NCI-H446 treated with DMSO at 0.1 percent for 48 hours (cell line): ENCODE measurements around the gene ARHGAP15.

Experiments used
- DNase-seq: peaks from one replicate; lab custom pipeline; 2025; lab: John Stamatoyannopoulos, UW

ARHGAP15 gene

DNA sequence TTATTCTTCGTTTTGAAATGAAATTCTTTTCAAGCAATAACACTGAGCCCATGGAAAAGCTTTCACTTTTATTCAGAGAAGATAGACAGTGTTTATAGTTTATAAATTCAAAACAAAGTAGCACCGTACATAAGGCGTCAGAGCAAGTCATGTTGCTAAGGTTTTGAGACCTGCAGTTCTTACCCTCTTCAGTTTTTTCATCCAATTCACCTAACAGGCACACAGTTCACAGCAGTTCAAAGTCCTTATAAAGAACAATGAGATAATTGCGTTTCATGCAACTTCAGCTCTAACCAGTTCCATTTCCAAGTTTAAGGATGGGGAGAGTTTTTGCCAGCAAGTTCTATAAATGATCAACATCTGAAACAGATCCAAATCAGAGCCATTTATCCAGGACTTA, 96.7 kb downstream of the ARHGAP15 start:
- no peak for DNase-seq

DNA sequence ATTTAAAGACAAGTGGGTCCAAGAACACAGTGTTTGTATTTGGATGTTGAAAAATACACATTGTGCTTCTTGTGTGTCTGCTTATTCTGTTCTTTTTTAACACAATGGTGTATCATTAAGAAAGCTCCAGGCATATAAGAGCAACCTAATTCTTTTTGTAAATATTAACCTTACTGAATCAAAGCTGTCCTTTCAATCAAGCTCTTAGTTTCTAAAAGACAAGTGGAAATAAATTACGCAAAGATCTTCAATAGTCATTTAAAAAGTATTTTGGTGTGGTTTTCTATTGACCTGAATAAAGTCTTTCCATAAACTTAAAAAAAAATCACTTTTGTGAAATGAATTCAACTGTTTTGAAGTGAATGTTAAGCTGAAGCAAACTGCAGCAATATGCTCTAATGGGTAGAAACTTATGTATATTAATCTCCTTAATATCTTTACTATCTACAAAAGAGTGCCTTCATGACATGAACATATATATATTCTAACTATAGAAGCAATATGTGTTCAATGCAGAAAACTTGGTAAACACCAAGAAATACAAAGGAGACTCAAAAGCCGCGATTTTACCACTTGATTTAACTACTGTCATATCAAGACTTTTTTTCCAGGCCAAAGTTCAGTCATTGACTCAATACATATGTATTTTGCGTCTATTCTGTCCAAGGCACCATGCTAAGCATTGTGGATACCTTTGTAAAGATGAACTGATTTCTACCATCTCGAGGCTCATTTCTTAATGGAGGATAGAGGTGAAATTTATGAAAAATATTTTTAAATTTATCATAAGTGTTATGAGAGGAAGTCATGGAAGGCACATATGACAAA, 97.7 kb downstream of the ARHGAP15 start:
- DNase-seq = no peak

DNA sequence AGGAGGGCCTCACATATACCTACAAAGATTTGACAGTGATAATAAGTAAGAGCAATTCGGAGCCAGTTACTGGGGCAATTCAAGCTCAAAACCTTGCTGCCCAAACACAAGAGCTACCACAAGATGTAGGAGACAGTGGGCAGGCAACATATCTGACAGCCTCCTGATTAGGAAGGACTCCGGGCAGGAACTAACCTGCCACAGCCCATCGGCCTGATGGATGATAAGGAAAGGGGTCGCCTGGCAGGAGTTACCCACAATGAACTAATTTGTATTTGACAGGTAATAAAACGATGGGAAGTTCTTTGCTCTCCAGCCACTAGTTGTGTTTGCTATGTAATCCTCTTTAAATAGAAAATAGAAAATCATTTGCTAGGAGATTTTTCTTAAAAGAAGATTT, 100.2 kb downstream of the ARHGAP15 start:
- no peak for DNase-seq

DNA sequence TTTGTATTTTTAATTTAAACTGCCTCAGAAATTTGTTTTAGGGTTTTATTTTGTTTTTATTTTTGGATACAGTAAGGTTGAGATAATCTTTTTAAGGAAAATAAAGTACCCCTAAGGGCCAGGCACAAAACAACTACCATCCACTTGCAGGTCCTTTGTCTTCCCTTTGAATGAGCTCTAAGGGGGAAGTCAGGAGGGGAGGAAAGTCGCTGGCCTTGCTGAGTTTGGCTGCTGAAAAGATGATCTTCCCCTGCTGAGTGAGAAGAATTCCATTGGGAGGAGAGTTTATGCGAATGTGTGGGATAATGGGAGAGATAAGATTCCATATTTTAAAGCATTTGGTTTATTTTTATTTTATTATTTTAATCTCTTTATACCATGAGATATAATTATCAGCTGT, 100.7 kb downstream of the ARHGAP15 start:
- DNase-seq = no peak

DNA sequence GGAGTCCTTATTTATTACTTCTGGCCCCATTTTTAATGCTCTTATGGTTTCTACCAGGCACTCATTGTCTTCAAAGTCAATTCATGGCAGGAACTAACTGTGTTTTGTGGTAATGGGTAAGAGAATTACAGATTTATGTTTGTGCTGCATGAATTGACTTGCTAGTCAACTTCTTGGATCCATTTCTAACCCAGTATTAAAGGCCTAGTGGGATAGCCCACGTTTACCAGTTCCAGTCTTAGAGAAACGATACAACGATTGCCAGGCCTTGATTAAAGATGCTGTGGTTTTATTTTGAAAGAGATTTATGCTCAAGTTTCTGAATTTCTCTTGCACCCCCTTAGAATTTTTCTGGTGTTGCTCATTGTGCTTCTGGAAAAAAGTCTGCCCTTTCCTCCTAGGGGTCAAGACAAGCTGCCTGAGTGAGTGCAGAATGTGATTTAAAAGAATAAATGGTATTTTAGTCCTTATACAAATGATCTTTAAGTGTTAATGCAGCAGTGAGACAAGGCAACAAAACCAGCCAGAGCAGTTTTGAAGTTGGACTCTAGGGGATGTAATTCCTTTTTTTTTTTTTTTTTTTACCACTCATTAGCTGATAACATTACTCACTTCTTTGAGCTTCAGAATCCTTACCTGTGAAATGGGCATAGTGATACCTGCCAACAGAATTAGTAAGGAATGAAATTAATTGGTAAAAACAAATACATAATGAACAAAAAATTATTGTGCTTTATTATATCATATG, 101.5 kb downstream of the ARHGAP15 start:
- DNase-seq = no peak

DNA sequence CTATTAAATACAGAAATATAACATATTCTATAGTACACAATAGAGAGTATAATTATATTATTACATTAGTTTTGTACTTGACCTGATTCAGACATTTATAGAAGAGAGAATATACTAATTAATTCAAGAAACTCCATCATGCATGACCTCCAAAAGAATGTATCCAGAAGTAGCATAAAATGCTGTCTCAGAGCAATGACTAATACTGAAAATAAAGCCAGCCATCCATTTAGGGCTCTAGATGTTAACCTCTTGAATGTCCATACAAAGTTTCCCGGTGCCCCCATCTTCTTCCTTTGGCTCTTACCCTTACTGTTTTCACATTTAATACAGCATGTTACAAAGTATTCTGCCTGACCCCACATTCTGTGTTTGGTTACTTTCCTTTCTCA, 102.0 kb downstream of the ARHGAP15 start:
- no peak for DNase-seq

DNA sequence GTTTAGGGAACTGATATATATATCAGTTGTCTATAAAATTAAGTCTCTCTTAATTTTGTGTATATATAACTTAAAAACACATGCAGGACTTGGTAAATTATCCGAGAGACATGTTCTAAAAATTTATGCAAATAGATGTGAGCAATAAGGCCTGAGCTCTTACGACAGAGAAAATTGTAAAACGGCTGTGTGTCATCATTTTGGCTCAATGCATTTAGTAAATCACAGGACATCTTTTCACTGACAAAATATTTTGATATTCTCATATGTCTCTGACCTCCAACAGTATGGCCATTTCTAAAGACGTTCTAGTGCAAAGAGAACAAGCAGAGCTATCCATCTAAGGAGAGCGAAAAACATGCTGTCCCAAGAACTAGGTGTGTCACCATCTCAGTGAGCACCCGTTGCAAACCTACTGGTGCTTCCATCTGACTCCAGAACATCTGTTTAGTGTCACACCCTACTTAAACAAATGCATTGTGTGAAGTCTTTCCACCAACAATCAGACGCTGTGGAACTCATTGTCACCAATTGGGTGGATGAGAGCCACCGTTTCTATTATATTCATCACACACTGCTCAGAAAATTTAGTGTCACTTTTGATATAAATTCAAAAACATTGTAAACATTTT, 108.0 kb downstream of the ARHGAP15 start:
- DNase-seq = no peak

DNA sequence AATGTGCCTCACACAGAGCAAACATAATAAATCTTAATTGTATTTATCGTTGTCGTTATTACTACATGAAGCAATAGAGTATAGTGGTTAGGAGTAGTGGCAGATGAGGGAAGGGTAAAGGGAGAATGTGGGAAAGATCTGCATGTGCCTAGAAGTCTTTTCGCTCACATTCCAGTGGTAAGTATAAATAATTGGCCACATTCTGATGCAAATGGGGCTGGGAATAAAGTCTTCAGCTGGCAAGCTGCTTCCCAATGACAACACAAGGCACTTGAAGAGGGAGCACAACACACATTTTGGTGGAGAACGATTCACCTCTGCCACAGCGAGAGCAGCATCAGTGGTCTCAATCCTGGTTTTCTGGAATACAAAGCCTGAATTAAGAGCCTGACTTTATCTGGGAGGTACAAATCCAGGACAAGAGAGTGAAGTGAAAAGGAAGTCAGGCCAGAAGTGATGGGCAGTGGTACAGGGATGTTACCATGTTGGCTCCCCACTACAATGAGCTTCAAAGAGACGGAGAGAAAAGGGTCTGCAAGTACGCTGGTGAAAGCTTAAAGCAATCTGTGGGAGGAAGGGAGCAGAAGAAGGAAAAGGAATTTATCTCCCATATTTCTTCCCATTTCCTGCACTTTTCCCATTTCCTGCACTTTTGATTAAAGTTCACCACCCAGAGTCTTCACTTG, 112.3 kb downstream of the ARHGAP15 start:
- DNase-seq = no peak

DNA sequence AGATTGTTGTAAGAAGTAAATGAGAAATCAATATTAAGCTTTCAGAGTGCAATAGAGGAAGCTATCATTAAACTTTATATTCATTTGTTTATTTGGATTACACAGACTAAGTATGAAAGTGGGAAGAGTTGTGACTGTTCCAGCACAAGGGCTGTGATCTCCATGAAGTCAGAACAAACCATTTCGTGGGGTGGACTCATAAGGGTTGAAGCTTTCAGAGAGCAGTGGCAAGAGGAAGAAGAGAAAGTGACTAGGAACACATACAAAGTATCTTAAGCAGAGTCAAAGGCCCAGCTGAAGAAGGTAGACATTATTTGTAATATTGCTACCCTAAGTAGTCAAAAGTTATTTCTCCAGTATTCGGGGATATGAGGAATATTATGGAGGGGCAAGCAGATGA, 117.0 kb downstream of the ARHGAP15 start:
- DNase-seq = no peak

DNA sequence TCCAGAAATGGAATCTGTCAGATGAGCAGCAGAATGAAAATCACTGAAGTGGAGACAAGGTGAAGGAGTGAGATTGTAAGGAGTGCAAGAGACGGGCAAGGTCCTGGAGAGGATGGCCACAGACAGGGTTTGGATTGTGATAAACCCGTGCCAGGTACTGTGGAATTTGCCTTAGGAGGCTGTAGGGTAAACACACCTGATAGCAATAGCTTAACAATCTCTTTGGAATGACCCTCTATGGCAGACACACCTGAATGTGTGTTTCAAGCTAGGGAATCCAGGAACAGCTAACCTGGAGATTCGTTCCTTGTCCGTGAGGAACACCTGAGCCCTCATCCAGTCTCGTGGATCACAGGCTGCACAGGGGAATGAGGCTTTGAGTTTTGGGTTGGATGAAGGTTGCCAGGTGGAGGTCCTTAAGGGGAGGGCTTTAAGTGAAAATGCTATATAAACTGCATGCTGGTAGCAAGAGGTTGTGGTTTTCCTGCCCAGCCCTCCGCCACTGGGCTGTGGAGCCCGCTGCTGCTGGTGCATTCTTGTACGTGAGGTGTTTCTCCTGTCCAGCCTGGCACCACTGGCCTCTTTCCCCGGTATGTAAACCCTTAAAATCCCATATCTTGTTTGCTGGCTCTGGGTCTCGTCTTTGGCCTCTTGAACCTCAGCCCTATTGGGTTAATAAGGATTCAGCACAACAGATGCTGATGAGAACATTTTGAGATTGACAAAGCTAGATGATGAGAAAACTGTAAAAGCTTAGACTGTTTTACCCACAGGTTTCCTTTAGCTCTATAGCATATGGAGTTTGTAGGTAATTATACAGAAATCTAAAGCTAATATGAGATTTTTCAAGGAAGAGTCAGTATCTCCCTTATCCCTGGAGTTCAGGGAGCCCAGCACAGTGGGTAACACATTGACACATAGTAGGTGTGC, 117.9 kb downstream of the ARHGAP15 start:
- no peak for DNase-seq

DNA sequence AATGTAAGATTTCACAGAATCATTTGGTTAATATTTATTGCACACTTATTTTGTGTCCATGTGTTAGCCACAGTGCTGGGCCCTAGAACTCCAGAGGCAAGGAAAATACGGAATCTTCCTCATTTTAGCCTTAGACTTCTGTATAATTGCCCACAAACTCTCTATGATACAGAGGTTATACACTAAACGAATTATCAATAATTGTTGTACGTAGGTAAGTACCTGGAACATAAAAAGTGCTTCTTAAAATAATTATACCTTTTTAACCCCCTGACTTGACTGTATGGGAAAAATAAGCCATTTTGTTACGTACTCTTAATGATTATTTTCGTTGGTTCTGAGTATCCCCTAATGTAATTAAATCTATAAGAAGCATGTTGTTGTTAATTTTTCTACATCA, 119.4 kb downstream of the ARHGAP15 start:
- DNase-seq = no peak

DNA sequence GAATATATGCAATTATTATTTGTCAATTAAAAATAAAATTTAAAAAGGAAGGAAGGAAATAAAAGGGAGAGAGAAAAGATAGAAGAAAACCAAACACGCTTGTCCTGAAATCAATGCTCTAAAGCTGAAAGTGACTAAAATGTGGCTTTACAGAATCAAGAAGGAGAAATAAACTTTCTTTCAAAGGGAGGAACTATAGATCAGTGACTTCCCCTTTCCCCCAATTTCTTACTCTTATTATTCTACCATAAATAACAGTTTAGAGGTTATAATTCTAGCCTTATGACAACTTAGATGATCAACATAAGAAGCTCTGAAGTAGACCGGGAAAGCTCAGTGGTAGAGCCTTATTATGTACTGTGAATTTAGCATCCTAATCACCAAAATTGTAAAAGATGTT, 122.5 kb downstream of the ARHGAP15 start:
- DNase-seq = no peak

DNA sequence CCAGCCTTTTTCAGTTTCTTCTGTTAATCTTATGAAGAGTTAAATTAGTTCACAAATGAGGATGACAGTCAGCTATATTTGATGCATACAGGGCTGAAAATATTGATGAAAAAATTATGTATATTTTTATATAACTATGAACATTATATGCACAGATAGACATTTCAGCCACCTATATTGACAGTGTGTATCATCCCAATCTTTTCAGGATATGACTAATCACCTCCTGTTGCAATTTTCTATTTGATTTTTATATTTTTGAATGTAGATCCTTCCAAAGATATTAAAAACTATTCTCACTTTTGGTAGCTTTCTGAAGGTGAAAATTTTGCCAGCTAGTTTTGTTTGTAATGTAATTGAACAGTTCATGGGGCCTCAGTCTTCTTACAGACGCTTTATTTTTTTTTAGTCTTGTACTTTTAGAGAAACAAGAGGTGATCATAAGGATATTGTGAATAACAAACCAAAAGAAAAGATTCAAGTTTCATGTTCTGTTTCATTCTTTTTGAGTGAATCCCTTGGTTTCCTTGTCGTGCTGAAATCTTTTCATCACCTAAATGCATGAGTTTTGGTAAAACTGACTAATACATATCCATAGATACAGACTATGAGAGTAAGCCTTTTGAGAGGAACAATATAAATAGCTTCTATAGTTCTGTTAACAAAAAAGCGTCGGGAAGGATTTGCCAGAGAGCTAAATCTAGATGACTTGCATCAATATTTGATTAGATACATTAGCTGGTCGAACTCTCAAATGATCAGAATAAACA, 123.1 kb downstream of the ARHGAP15 start:
- no peak for DNase-seq

DNA sequence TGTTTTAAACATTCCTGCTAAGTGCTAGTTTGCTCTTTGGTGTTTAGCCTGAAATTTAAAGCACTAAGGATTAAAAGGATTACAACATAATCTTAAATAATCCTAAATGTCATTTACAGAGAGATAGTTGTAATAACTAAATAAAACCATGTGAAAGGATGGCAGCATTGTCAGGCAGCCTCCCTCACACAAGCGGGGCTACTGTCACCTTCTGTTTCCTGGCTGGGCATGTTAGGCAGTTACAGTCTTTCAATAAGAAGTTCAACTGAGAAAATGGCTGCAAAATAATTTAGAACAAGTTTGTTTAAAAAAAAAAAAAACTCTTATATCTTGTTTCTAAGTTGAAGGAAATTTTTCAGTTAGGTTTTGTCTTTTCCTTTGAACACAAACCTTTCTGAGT, 124.9 kb downstream of the ARHGAP15 start:
- no peak for DNase-seq

DNA sequence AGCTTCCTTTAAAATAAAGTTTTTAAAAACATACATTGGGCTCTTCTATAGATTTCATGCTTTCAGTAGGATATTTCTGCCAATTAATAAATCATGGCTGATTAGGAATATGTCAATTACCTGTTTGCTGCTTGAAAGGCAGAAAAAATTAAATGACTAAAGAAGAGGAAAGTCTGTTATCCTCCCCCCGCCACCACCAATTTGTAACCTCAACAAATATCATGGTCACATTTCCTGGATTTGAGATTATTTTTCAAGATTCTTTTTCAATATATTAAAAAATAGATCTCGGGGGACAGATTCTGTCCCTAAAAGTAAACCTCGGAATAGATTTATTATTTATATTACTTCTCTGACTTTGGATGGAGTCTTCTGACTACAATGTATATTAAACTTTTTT, 125.9 kb downstream of the ARHGAP15 start:
- DNase-seq = no peak

DNA sequence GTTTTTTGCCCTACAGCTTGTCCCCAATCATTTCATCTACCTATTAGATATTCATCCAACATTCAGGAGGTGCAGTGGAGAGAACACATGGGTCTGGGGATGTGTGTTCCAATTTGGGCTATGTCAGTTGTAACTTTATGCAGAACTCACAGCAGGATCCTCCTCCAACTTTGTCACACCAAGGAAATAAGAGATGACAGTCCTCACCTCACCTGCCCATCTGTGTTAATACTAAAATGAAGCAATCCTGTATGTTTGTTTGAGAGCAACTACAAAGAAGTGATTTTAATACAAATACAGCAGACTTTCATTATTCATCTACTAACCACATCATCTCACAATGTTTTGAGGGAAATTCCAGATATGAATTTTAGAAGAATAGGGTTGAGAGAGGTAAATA, 126.7 kb downstream of the ARHGAP15 start:
- no peak for DNase-seq

DNA sequence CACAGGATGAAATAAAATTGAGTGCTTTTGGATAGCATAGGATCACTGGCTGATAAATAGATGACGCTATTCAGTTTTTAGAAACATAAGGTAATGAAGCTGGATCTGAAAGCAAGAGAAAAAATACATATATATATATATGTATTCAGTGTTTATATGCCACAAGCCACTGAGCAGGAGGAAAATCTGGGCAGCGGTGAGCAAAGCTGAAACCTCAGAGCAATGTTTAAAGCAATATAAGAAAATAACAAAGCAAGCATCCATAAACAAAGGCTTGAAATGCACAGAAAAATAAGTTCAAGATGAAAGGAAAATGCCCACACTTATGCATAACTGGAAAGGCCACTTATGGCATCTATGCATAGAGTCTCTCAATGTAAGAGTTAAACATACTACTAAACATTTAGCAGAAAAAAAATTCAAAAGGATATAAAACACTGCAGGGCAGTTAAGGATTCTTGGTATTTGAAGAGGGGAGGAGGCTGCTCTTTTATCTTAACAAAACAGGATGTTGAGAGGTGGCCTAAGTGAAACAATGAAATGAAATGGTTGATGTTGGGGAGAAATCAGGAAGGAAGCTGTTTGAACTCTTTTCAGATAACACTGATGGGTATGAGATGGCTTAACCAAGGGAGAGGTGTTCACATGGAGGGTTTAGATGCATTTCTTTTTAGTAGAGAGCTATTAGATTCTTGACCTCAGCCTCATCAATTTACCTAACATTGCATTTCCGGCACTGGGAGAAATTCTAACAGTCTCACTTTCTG, 129.1 kb downstream of the ARHGAP15 start:
- no peak for DNase-seq

DNA sequence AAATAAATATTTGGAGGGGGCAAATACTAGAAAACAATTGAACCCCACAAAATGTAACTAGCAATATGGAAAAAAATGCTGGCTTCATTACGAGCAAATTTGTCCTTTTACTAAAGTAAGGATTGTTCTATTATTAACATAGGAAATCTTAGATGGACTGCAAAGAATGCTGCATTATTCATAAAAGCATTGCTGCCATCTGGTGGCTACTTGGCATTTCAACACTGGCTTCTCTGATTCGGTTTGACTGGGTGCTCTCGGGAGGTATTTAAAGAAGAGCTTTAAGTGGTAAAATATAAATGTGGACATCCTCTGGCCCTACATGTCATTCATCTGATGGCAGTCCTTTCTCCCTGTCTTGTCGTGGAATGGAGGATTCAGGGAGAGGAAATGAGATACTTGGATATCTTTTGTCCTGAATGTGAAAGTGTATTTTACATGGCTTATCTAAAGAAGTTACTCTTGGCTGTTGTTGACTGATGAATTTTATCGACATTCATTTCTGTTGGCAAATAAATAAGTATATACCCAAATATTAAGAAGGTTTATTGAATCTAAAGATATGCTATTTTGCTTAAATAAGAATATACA, 130.2 kb downstream of the ARHGAP15 start:
- DNase-seq = peak; percentile 81

DNA sequence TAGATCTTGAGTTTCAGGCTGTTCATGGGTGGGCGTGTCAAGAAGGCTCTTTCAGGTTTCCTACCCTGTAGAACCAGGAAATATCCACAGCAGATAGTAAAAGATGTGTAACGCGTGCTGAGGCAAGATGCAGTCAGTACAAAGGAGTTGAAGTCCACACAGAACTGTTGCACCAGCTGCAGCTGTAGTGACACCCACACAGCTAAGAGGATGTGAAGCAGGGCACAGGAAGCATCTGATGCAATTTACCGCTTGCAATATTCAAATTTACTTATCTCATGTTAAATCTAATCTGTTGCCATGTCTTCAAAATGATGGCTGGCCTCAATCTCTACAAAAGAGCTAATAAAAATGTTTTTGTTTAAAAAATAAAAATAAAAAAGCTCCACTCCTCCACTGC, 132.8 kb downstream of the ARHGAP15 start:
- DNase-seq = no peak
